GM12872 (cell line): ENCODE data around the gene RPL3.

Experiments used
- TF ChIP-seq, protein P1 (sequence below): IDR thresholded peaks from 3 replicates; pipeline ENCODE4 v1.5.1; 2011; ENCODE audit warnings: low read depth, mild to moderate bottlenecking, low read length, moderate library complexity; ENCODE audit not compliant: insufficient read depth

Gene RPL3

GRCh38 chr22:39319284-39320022 is at the start of gene RPL3:
Gene RPL3, minus strand, starts transcription at chr22:39319623. Its CDS starts 26 bp downstream, at chr22:39319597.
- TF ChIP-seq, protein P1, sequence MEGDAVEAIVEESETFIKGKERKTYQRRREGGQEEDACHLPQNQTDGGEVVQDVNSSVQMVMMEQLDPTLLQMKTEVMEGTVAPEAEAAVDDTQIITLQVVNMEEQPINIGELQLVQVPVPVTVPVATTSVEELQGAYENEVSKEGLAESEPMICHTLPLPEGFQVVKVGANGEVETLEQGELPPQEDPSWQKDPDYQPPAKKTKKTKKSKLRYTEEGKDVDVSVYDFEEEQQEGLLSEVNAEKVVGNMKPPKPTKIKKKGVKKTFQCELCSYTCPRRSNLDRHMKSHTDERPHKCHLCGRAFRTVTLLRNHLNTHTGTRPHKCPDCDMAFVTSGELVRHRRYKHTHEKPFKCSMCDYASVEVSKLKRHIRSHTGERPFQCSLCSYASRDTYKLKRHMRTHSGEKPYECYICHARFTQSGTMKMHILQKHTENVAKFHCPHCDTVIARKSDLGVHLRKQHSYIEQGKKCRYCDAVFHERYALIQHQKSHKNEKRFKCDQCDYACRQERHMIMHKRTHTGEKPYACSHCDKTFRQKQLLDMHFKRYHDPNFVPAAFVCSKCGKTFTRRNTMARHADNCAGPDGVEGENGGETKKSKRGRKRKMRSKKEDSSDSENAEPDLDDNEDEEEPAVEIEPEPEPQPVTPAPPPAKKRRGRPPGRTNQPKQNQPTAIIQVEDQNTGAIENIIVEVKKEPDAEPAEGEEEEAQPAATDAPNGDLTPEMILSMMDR: no peak

GRCh38 chr22:39369186-39369585 is 49.8 kb upstream of the RPL3 start:
- TF ChIP-seq, protein P1: no peak

DNA sequence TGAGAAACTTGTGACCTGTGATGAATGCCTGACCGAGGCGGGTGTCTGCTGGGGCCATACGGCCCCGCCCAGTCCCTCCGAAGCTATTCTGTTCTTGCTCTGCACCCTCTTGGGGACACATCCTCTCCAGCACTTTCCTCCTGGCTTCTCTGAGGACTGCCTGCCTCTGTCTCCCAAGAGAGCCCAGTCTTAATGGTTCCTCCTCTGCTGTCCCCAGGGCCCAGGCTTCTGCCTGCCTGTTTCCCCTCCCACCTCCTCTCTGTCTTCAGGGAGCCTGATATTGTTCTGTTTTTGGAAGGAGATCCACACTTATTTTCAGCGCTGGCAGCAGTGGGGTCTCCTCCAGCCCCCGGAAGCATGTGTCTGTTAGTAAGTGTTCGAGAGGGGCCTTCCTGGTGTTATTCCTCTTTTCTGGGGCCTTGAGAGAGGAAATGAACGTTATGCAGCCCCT is 49.1 kb upstream of the RPL3 start:
- TF ChIP-seq, protein P1: no peak

DNA sequence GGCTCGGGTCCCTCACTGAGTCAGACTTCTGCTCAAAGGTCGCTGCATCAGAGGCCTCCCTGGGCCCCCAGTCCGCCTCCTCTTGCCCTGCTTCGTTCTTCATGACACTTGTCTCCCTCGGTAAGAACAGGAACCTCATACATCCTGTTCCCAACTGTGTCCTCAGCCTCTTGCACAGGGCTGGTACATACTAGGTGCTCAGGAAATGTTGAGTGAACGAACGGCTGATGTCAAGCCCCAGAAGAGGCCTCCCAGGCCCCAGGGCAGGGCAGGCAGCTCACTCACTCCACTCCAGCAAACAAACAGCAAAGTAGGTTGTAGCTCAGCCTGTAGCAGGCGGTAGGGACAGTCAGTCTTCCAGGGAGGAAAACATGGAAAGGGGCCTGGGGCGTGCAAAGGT is 47.6 kb upstream of the RPL3 start:
- TF ChIP-seq, protein P1: no peak

- TF ChIP-seq, protein P1: no peak
Measured at GRCh38 chr22:39365492-39365780, 46.0 kb upstream of the RPL3 start.

GRCh38 chr22:39364714-39365491 is 45.5 kb upstream of the RPL3 start:
- TF ChIP-seq, protein P1: no peak

GRCh38 chr22:39363751-39364515 is 44.5 kb upstream of the RPL3 start:
- TF ChIP-seq, protein P1: no peak
